Measurements from ENCODE around the gene MARK4. TPM values are rescaled to one million over a fixed set of nuclear protein-coding genes. Genes with fewer than 3 reads are reported as not detected.
A peak's percentile ranks its signal among the peaks of the same experiment; 100 is the strongest.

The MARK4 gene
- total RNA-seq, 1 donor, result 18.1 TPM

- H3K9me3 ChIP-seq (ENCODE audit: low read depth, low read length), result no peaks in the 10 kb centered on the region
- no peak overlapping the region for H2AFZ ChIP-seq (ENCODE audit: low read length)
- no peaks in the 10 kb centered on the region for H4K20me1 ChIP-seq (ENCODE audit: insufficient read depth, low read length)
- no peak overlapping the region for H3K27ac ChIP-seq (ENCODE audit: low read depth, low read length)
- H3K4me2 ChIP-seq (ENCODE audit: insufficient read depth, low read length), result no peak overlapping the region
- no peaks in the 10 kb centered on the region for H3K36me3 ChIP-seq (ENCODE audit: insufficient read depth, low read length)
- H3K79me2 ChIP-seq (ENCODE audit: insufficient read depth, low read length), result peaks cover 8% of the 10 kb centered on the region
- H3K27me3 ChIP-seq (ENCODE audit: insufficient read depth, low read length), result no peaks in the 10 kb centered on the region
- DNase-seq (ENCODE audit: insufficient read length, low spot score, missing footprints), result peak; percentile 62
- H3K4me3 ChIP-seq (ENCODE audit: insufficient read depth, low read length), result no peak overlapping the region
- peaks cover 6% of the 10 kb centered on the region for H3K4me1 ChIP-seq (ENCODE audit: insufficient read depth, low read length)
- no peak for TF ChIP-seq CTCF (IDR thresholded peaks at IDR 0.05; ENCODE audit: extremely low read depth, low read depth, low read length)
Observed at GRCh38 chr19:45247136-45247535, 3.9 kb upstream of the MARK4 start.

- Histone ChIP-seq H3K36me3 (ENCODE audit: insufficient read depth, low read length) (no peaks in the 10 kb centered on the region), H3K4me1 (ENCODE audit: insufficient read depth, low read length) (peaks cover 20% of the 10 kb centered on the region), H3K4me3 (ENCODE audit: insufficient read depth, low read length) (no peak overlapping the region), H2AFZ (ENCODE audit: low read length) (peak overlapping the region; percentile 36), H3K4me2 (ENCODE audit: insufficient read depth, low read length) (no peak overlapping the region), H3K27me3 (ENCODE audit: insufficient read depth, low read length) (no peaks in the 10 kb centered on the region), H3K9me3 (ENCODE audit: low read depth, low read length) (no peaks in the 10 kb centered on the region), H3K27ac (ENCODE audit: low read depth, low read length) (no peak overlapping the region), H4K20me1 (ENCODE audit: insufficient read depth, low read length) (peaks cover 16% of the 10 kb centered on the region), H3K79me2 (ENCODE audit: insufficient read depth, low read length) (peaks cover 31% of the 10 kb centered on the region)
- no peak for TF ChIP-seq CTCF (IDR thresholded peaks at IDR 0.05; ENCODE audit: extremely low read depth, low read depth, low read length)
- peak; percentile 87 for DNase-seq (ENCODE audit: insufficient read length, low spot score, missing footprints)
Observed at GRCh38 chr19:45249261-45250033, 1.6 kb upstream of the MARK4 start.

- TF ChIP-seq CTCF (IDR thresholded peaks at IDR 0.05; ENCODE audit: extremely low read depth, low read depth, low read length), result no peak
- H3K9me3 ChIP-seq (ENCODE audit: low read depth, low read length), result no peaks in the 10 kb centered on the region
- H3K27ac ChIP-seq (ENCODE audit: low read depth, low read length), result no peak overlapping the region
- H2AFZ ChIP-seq (ENCODE audit: low read length), result peak overlapping the region; percentile 93
- H3K27me3 ChIP-seq (ENCODE audit: insufficient read depth, low read length), result no peaks in the 10 kb centered on the region
- peaks cover 20% of the 10 kb centered on the region for H3K4me1 ChIP-seq (ENCODE audit: insufficient read depth, low read length)
- H3K4me3 ChIP-seq (ENCODE audit: insufficient read depth, low read length), result peak overlapping the region; percentile 75
- peaks cover 38% of the 10 kb centered on the region for H3K79me2 ChIP-seq (ENCODE audit: insufficient read depth, low read length)
- peak overlapping the region; percentile 90 for H3K4me2 ChIP-seq (ENCODE audit: insufficient read depth, low read length)
- peaks cover 23% of the 10 kb centered on the region for H4K20me1 ChIP-seq (ENCODE audit: insufficient read depth, low read length)
- H3K36me3 ChIP-seq (ENCODE audit: insufficient read depth, low read length), result no peaks in the 10 kb centered on the region
- DNase-seq (ENCODE audit: insufficient read length, low spot score, missing footprints), result peak; percentile 91
Observed at GRCh38 chr19:45250216-45250831, 747 bp upstream of the MARK4 start.
